ENCODE results near the gene FARS2. TPM values are rescaled to one million over a fixed set of nuclear protein-coding genes. Genes with fewer than 3 reads are reported as not detected.

Gene FARS2
- total and polyA plus RNA-seq, 2 of the 13 experiments (the other 11 are each of a cell fraction or from before 2014, with no cell fraction given), result 15.4 to 26.0 TPM

DNA sequence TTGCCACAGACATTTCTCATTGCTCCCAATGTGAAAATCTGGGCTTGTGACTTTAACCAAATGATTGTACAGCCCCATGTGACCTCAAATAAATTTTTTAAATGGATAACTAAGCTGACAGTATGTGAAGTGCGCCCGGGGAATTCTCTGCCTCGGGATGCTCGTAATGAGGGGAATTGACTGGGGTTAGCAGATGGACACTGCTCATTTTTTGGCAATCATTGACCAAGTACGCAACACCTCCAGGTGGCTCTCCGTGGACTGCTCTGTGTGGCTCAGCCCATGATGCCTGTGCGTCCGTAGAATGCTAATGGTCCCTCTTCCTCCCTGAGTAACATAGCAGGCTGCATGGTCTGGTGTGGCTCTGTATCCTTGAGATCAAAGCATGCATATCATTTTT lies 42.4 kb downstream of the FARS2 start (continued):
- TF ChIP-seq, protein P1, sequence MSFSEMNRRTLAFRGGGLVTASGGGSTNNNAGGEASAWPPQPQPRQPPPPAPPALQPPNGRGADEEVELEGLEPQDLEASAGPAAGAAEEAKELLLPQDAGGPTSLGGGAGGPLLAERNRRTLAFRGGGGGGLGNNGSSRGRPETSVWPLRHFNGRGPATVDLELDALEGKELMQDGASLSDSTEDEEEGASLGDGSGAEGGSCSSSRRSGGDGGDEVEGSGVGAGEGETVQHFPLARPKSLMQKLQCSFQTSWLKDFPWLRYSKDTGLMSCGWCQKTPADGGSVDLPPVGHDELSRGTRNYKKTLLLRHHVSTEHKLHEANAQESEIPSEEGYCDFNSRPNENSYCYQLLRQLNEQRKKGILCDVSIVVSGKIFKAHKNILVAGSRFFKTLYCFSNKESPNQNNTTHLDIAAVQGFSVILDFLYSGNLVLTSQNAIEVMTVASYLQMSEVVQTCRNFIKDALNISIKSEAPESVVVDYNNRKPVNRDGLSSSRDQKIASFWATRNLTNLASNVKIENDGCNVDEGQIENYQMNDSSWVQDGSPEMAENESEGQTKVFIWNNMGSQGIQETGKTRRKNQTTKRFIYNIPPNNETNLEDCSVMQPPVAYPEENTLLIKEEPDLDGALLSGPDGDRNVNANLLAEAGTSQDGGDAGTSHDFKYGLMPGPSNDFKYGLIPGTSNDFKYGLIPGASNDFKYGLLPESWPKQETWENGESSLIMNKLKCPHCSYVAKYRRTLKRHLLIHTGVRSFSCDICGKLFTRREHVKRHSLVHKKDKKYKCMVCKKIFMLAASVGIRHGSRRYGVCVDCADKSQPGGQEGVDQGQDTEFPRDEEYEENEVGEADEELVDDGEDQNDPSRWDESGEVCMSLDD (CRISPR knock-in tag; IDR thresholded peaks at IDR 0.05; ENCODE audit: borderline replicate concordance), result no peak
- no peak for TF ChIP-seq SRY (CRISPR knock-in tag; IDR thresholded peaks at IDR 0.05)
- no peak for TF ChIP-seq ZNF224 (CRISPR knock-in tag; IDR thresholded peaks at IDR 0.05)
- TF ChIP-seq CC2D1A (CRISPR knock-in tag; IDR thresholded peaks at IDR 0.05), result no peak
- no peak for TF ChIP-seq KDM5A (IDR thresholded peaks at IDR 0.05; ENCODE audit: borderline replicate concordance, low read length)
- TF ChIP-seq FLYWCH1 (CRISPR knock-in tag; IDR thresholded peaks at IDR 0.05), result no peak
- no peak for TF ChIP-seq KLF15 (CRISPR knock-in tag; IDR thresholded peaks at IDR 0.05; ENCODE audit: borderline replicate concordance)
- no peak for TF ChIP-seq MXD4 (CRISPR knock-in tag; IDR thresholded peaks at IDR 0.05)
- TF ChIP-seq CBX5 (CRISPR knock-in tag; IDR thresholded peaks at IDR 0.05; ENCODE audit: borderline replicate concordance), result no peak

DNA sequence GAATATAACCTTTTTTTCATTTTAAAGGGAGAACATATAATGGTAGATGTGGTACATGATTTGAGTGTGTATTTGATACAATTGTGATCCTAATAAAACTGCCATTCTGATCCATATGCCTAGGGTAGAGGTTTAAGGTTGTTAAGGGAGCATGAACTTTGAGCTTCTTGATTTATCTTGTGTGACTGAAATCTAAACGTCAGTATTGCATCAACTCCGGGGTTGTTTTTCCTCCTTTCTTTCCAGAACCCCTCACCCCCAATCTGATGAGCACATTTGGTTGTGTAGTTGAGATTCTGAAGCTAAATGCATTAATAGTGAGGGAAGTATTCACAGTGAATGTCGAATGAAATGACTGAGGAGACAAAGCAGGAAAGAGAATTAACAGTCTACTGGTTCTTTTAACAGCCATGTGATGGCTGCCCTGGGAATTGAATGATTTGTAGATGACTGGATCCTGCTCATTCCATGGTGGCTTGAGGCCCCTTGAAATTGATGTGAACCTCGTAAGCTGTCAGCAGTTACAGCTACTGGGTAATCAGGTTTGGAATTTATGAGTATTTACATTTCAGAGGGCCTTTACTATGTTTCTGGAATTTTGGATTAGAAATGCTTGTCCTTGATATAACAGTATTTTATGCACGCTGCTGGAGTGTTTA lies 44.8 kb downstream of the FARS2 start:
- peak; percentile 10 for DNase-seq (ENCODE audit: low spot score)
- Histone ChIP-seq H3K36me3 (replicated peaks in 1 of 2; ENCODE audit: control insufficient read depth in 1 of 2, insufficient read depth in 2 of 2, low read length in 2 of 2) (no peaks in the 10 kb centered on the region), H3K27me3 (ENCODE audit: control insufficient read depth in 1 of 2, insufficient read depth in 2 of 2, low read length in 2 of 2) (no peaks in the 10 kb centered on the region), H3K79me2 (ENCODE audit: insufficient read depth, low read length) (peaks cover 2% of the 10 kb centered on the region), H3K4me1 (ENCODE audit: insufficient read depth, low read length) (peaks cover 15% of the 10 kb centered on the region), H3K9me3 (ENCODE audit: low read length) (no peaks in the 10 kb centered on the region), H4K20me1 (ENCODE audit: insufficient read depth, low read length) (no peaks in the 10 kb centered on the region), H2AFZ (ENCODE audit: low read length) (no peak overlapping the region), H3K4me2 (ENCODE audit: low read depth, low read length) (no peak overlapping the region), H3K9ac (ENCODE audit: insufficient read depth, low read depth, low read length) (no peak overlapping the region), H3K27ac (ENCODE audit: extremely low read length, insufficient read depth, low read length) (no peak overlapping the region), H3K4me3 (replicated peaks in 1 of 3; ENCODE audit: insufficient read depth in 1 of 3, low read depth in 2 of 3, low read length in 3 of 3) (no peak overlapping the region)
- intact Hi-C loops (cut with micrococcal nuclease; ENCODE audit: unreplicated experiment), result no loop called here
- in situ Hi-C loops (cut with HindIII; ENCODE audit: extremely low pct_ligation_motif_present, low pct_unique_long_range_greater_than_20kb), result no loop called here
- BruUV-seq (replicated peaks), result no TSS peak
- CTCF ChIA-PET (ENCODE audit: low intra/inter-chr PET ratio, low total read pairs), result interaction anchor here (1.0 kb wide), 1 partner anchor 163 kb away, joined by 3 read pairs; no protein-coding TSS in a partner anchor
- POLR2A ChIA-PET, result no interaction called here
- TF ChIP-seq ELF3 (CRISPR knock-in tag; IDR thresholded peaks at IDR 0.05) (0 out of 2 replicates have a peak, but pooled peaks have one; percentile 12), SMC3 (IDR thresholded peaks at IDR 0.05; ENCODE audit: low read length) (no peak), CEBPG (CRISPR knock-in tag; IDR thresholded peaks at IDR 0.05) (peak; percentile 46), CEBPB (IDR thresholded peaks at IDR 0.05; ENCODE audit: borderline replicate concordance, low read depth, low read length) (peak; percentile 58; the same call in 1 of the 2 replicates), GATAD2A (CRISPR knock-in tag; IDR thresholded peaks at IDR 0.05) (peak; percentile 51; the same call in 1 of the 2 replicates)
- TF ChIP-seq, protein P2, sequence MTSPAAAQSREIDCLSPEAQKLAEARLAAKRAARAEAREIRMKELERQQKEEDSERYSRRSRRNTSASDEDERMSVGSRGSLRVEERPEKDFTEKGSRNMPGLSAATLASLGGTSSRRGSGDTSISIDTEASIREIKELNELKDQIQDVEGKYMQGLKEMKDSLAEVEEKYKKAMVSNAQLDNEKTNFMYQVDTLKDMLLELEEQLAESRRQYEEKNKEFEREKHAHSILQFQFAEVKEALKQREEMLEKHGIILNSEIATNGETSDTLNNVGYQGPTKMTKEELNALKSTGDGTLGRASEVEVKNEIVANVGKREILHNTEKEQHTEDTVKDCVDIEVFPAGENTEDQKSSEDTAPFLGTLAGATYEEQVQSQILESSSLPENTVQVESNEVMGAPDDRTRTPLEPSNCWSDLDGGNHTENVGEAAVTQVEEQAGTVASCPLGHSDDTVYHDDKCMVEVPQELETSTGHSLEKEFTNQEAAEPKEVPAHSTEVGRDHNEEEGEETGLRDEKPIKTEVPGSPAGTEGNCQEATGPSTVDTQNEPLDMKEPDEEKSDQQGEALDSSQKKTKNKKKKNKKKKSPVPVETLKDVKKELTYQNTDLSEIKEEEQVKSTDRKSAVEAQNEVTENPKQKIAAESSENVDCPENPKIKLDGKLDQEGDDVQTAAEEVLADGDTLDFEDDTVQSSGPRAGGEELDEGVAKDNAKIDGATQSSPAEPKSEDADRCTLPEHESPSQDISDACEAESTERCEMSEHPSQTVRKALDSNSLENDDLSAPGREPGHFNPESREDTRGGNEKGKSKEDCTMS (CRISPR knock-in tag; conservative IDR thresholded peaks at IDR 0.05), result no peak
- TF ChIP-seq, protein P3, sequence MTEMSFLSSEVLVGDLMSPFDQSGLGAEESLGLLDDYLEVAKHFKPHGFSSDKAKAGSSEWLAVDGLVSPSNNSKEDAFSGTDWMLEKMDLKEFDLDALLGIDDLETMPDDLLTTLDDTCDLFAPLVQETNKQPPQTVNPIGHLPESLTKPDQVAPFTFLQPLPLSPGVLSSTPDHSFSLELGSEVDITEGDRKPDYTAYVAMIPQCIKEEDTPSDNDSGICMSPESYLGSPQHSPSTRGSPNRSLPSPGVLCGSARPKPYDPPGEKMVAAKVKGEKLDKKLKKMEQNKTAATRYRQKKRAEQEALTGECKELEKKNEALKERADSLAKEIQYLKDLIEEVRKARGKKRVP (CRISPR knock-in tag; IDR thresholded peaks at IDR 0.05), result peak in 1 of 2 experiments; percentile 80; a peak in 2 of 4 replicates
- WGBS (ENCODE audit: low lambda C conversion rate), result 62% methylated on average over 5 of the region's 5 CpGs
- FAIRE-seq, result no peak
- no peak for ATAC-seq

Measured in HepG2 (cell line).